Subcutaneous adipose tissue (tissue), 4 donors: ENCODE measurements around the gene FBXL14. TPM values are rescaled to one million over a fixed set of nuclear protein-coding genes. Genes with fewer than 3 reads are reported as not detected.

Source experiments
- total RNA-seq, 4 donors: library from RNA; depleted of rRNA; stranded (reverse); fragments of >200 nt; gene quantifications; one replicate each; pipeline ENCODE4 v1.1.0, GENCODE V29; 2016
- TF ChIP-seq, protein P1 (sequence below): fragments of 450-650 bp; IDR thresholded peaks from one replicate; pipeline ENCODE4 v1.5.1; 2016; ENCODE audit warnings: low read depth, mild to moderate bottlenecking, control low read depth, antibody characterized with exemption, moderate library complexity

Gene FBXL14
- total RNA-seq, 4 donors from 2014 or later, result 4.6 to 10.2 (median 8.0) TPM

DNA sequence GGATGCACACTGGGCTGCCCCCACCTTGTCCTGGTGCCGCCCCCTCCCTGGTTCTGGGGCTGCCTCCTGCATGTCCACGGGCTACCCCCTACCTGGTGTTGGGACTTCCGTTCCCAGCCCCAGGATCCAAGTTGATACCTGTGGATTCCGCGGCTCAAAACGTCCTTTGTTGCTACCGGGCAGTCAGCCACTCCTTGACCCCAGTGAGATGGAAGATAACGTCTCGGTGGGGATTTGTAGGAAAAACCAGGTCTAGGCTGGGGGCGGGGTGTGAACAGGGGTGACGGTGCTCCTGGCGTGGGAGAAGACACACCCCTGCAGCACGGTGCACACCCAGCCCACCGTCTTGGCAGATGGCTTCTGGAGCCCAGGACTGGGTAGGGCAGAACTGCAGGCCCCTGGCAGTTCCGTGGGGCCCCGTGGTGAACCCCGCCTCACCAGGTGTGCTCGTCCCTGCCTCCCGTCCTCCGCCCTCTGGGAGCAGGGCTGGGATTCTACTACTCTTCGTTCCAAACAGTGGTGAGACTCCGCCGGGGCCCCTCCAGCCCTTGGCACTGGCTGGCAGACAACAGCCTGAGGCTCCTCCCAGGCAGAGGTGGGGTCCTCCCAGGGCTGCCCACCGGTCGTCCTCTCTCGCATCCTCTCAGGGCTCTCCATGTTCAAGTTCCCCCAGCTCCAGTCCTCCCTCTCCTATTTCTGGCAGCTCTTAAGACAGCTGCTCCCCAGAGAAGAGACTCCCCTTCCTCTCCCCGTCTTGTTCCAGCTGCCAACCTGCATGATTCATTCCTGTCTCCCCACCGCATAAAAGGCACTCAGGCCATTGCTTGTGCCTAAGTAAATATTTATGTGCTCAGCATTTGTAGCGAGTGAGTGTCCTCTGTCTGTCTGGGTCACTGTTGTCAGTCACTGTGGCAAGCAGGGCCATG, 75.5 kb downstream of the FBXL14 start:
- TF ChIP-seq, protein P1, sequence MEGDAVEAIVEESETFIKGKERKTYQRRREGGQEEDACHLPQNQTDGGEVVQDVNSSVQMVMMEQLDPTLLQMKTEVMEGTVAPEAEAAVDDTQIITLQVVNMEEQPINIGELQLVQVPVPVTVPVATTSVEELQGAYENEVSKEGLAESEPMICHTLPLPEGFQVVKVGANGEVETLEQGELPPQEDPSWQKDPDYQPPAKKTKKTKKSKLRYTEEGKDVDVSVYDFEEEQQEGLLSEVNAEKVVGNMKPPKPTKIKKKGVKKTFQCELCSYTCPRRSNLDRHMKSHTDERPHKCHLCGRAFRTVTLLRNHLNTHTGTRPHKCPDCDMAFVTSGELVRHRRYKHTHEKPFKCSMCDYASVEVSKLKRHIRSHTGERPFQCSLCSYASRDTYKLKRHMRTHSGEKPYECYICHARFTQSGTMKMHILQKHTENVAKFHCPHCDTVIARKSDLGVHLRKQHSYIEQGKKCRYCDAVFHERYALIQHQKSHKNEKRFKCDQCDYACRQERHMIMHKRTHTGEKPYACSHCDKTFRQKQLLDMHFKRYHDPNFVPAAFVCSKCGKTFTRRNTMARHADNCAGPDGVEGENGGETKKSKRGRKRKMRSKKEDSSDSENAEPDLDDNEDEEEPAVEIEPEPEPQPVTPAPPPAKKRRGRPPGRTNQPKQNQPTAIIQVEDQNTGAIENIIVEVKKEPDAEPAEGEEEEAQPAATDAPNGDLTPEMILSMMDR, result no peak

DNA sequence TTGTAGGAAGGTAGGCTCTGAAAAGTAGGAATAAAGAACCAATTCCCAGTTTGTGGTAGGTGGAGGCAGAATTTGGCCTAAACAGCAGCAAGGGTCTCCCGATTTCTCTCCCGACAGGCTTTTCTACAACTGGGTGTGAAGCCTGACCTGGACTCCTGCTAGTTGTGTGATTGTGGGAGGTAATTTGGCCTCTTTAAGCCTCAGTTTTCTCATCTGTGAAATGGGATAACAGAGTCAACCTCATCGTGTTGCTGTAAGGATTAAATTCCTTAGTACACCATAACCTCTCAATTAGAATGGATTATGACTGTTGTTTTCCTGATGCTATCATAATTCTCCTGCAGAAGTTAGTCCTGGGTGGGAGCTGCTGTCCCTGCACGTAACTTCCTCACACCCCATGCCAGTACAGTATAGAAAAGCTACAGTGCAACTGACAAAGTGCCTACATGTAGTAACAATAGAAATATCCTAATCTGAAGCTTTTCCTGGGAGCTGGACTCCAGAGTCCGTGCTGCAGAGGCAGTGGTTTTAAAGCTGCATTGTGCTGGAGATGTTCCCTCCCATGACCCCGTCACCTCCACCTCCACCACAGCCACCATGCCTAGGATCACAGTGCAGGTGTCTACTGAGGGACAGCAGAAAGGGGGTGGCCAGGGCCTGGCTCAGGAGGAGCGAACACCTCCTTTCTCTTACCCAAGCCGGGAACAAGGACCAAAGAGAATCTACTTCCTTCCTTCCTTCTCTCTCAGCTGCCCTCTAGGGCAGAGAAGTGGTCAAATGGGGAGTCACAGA, 76.5 kb downstream of the FBXL14 start:
- TF ChIP-seq, protein P1, result no peak

DNA sequence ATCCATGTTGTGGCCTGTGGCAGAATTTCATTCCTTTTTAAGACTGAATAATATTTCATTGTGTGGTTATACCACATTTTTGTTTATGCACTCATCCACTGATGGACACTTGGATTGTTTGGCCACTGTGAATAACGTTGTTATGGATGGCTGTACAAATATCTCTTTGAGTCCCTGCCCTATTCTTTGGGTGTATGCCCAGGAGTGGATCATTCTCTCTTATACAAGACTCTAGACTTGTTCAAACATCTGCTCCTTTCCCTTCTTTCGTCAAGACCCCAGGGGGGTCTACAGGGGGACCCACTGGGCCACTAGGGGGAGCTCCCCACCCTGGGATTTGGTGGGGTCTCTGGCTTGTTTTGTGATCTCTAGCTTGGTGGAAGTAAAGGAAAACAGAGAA, 77.4 kb downstream of the FBXL14 start:
- TF ChIP-seq, protein P1, result no peak

Other genes with a start within 250 kb of the FBXL14 start
- 1 to 10 TPM in 3 of 4 donors, under 1 TPM in 1; 0.82 to 7.0 (median 4.8) TPM for gene WNT5B, start 34.6 kb upstream of the FBXL14 start, total RNA-seq
- gene ADIPOR2, start 96.5 kb upstream of the FBXL14 start, total RNA-seq, result 100 to 1,000 TPM in 2 of 4 donors, 10 to 100 TPM in 2; 69.4 to 122 (median 108) TPM
- gene LRTM2, start 226.0 kb upstream of the FBXL14 start, total RNA-seq, result not detected